NB4 (cell line): ENCODE measurements around the gene GPR26.

Experiments
- DNase-seq: peaks from one replicate; pipeline ENCODE4 v3.0.0; 2010; ENCODE audit warnings: low read depth
- H3K4me3 ChIP-seq: one replicate; pipeline ENCODE4 v1.5.1; 2011; ENCODE audit warnings: mild to moderate bottlenecking, low read depth, low read length, moderate library complexity
- CTCF ChIP-seq: IDR thresholded peaks from one replicate; pipeline ENCODE4 v1.5.1; 2012; ENCODE audit warnings: low read depth, low read length
- MAX ChIP-seq: IDR thresholded peaks from 2 replicates; pipeline ENCODE4 v1.6.1; 2011; ENCODE audit warnings: low read depth, low read length
- MYC ChIP-seq: IDR thresholded peaks from 2 replicates; pipeline ENCODE4 v1.6.1; 2011; ENCODE audit warnings: low read depth, low read length
- POLR2A ChIP-seq: IDR thresholded peaks from 2 replicates; pipeline ENCODE4 v1.6.1; 2011; ENCODE audit warnings: mild to moderate bottlenecking; ENCODE audit not compliant: insufficient read length; ENCODE audit errors: extremely low read depth

Gene GPR26

GRCh38 chr10:123673198-123673597, 7.0 kb downstream of the GPR26 start:
- H3K4me3 ChIP-seq: no peak overlapping the region
- DNase-seq: no peak
- TF ChIP-seq CTCF (no peak), MYC (no peak), MAX (no peak), POLR2A (no peak)

- no peak overlapping the region for H3K4me3 ChIP-seq
- TF ChIP-seq MAX (no peak), POLR2A (no peak), CTCF (no peak), MYC (no peak)
- no peak for DNase-seq
Observed at GRCh38 chr10:123674741-123675140, 8.6 kb downstream of the GPR26 start.

GRCh38 chr10:123675811-123676210, 9.7 kb downstream of the GPR26 start:
- no peak for DNase-seq
- H3K4me3 ChIP-seq: no peak overlapping the region
- TF ChIP-seq CTCF (no peak), MYC (no peak), MAX (no peak), POLR2A (no peak)

- no peak overlapping the region for H3K4me3 ChIP-seq
- TF ChIP-seq MYC (no peak), MAX (no peak), CTCF (no peak), POLR2A (no peak)
- DNase-seq: no peak
Observed at GRCh38 chr10:123677556-123677955, 11.4 kb downstream of the GPR26 start.

- no peak overlapping the region for H3K4me3 ChIP-seq
- no peak for DNase-seq
- TF ChIP-seq POLR2A (no peak), MAX (no peak), CTCF (no peak), MYC (no peak)
Observed at GRCh38 chr10:123678376-123678775, 12.2 kb downstream of the GPR26 start.

- no peak for DNase-seq
- H3K4me3 ChIP-seq: no peak overlapping the region
- no peak for TF ChIP-seq MAX
- TF ChIP-seq CTCF: no peak
- no peak for TF ChIP-seq POLR2A
- no peak for TF ChIP-seq MYC
Observed at GRCh38 chr10:123681285-123681684, 15.1 kb downstream of the GPR26 start.
